GM18868 (cell line): ENCODE data around the gene N4BP2L2.

Source experiments
- ATAC-seq: cut with Tn5 transposase; IDR thresholded peaks from one replicate; pipeline ENCODE4 v1.9.1; 2021; ENCODE audit warnings: mild to moderate bottlenecking, moderate library complexity; ENCODE audit not compliant: unreplicated experiment

The N4BP2L2 gene

GRCh38 chr13:32427852-32428580 is 110.6 kb downstream of the N4BP2L2 start, which contains the start of gene N4BP2L1:
Gene N4BP2L1, minus strand, starts transcription at chr13:32428130. Its CDS starts 48 bp downstream, at chr13:32428082.
- ATAC-seq, result peak; percentile 68

- peak; percentile 11 for ATAC-seq
These were observed 111.4 kb downstream of the N4BP2L2 start for GRCh38 chr13:32426990-32427851.

- ATAC-seq, result peak; percentile 36
These were observed 112.2 kb downstream of the N4BP2L2 start for GRCh38 chr13:32426191-32426989.

GRCh38 chr13:32425158-32425557 is 113.4 kb downstream of the N4BP2L2 start:
- ATAC-seq, result no peak

GRCh38 chr13:32423592-32423991 is 115.0 kb downstream of the N4BP2L2 start:
- ATAC-seq, result no peak

GRCh38 chr13:32419862-32420261 is 118.7 kb downstream of the N4BP2L2 start:
- no peak for ATAC-seq

- no peak for ATAC-seq
These were observed 120.6 kb downstream of the N4BP2L2 start for GRCh38 chr13:32417995-32418394.

GRCh38 chr13:32415019-32415418 is 123.6 kb downstream of the N4BP2L2 start:
- no peak for ATAC-seq

GRCh38 chr13:32414580-32414979 is 124.0 kb downstream of the N4BP2L2 start:
- ATAC-seq, result no peak

- no peak for ATAC-seq
These were observed 125.3 kb downstream of the N4BP2L2 start for GRCh38 chr13:32413284-32413683.

GRCh38 chr13:32409561-32410421 is 128.8 kb downstream of the N4BP2L2 start:
- no peak for ATAC-seq

- no peak for ATAC-seq
These were observed 129.6 kb downstream of the N4BP2L2 start for GRCh38 chr13:32409001-32409313.

GRCh38 chr13:32408296-32409000 is 130.1 kb downstream of the N4BP2L2 start:
- ATAC-seq, result no peak

- ATAC-seq, result peak; percentile 85
These were observed 130.7 kb downstream of the N4BP2L2 start for GRCh38 chr13:32407854-32408253.

- no peak for ATAC-seq
These were observed 135.5 kb downstream of the N4BP2L2 start for GRCh38 chr13:32403108-32403507.

GRCh38 chr13:32391101-32391619 is 147.4 kb downstream of the N4BP2L2 start:
- ATAC-seq, result no peak

GRCh38 chr13:32390484-32390883 is 148.1 kb downstream of the N4BP2L2 start:
- ATAC-seq, result no peak

- peak; percentile 51 for ATAC-seq
These were observed 148.5 kb downstream of the N4BP2L2 start for GRCh38 chr13:32390048-32390447.

GRCh38 chr13:32385410-32385809 is 153.2 kb downstream of the N4BP2L2 start:
- no peak for ATAC-seq
